Liver (tissue), 3 donors: ENCODE results near the gene RAPGEF1.

Source experiments
- HNF4A ChIP-seq, 2 donors: conservative IDR thresholded peaks; 2 replicates each; pipeline ENCODE4 v1.6.1; 2016; ENCODE audit warnings: antibody characterized with exemption in 2 of 2, mild to moderate bottlenecking in 2 of 2
- JUND ChIP-seq, 2 donors: IDR thresholded peaks; 2 replicates each; pipeline ENCODE4 v1.6.1; 2016; ENCODE audit warnings: antibody characterized with exemption in 2 of 2
- RXRA ChIP-seq, 2 donors: IDR thresholded peaks; 2 replicates each; pipeline ENCODE4 v1.6.1; 2017 to 2018; ENCODE audit warnings: antibody characterized with exemption in 2 of 2, mild to moderate bottlenecking in 1 of 2
- SP1 ChIP-seq: IDR thresholded peaks from 2 replicates; pipeline ENCODE4 v1.6.1; 2018; ENCODE audit warnings: antibody characterized with exemption, mild to moderate bottlenecking
- TF ChIP-seq, protein P1 (sequence below): fragments of 150-350 bp; IDR thresholded peaks from 2 replicates; pipeline ENCODE4 v1.5.1; 2017; ENCODE audit warnings: improper control_type of control experiment, low read depth, low read length; ENCODE audit not compliant: missing input control
- TF ChIP-seq, protein P2 (sequence below): IDR thresholded peaks from 2 replicates; pipeline ENCODE4 v1.6.1; 2016; ENCODE audit warnings: antibody characterized with exemption
- TF ChIP-seq, protein P3 (sequence below): IDR thresholded peaks from 2 replicates; pipeline ENCODE4 v1.6.1; 2016; ENCODE audit warnings: antibody characterized with exemption
- TF ChIP-seq, protein P4 (sequence below): IDR thresholded peaks from 2 replicates; pipeline ENCODE4 v1.6.1; 2016; ENCODE audit warnings: antibody characterized with exemption
- donor health status: healthy.
- donor health status: healthy.

DNA sequence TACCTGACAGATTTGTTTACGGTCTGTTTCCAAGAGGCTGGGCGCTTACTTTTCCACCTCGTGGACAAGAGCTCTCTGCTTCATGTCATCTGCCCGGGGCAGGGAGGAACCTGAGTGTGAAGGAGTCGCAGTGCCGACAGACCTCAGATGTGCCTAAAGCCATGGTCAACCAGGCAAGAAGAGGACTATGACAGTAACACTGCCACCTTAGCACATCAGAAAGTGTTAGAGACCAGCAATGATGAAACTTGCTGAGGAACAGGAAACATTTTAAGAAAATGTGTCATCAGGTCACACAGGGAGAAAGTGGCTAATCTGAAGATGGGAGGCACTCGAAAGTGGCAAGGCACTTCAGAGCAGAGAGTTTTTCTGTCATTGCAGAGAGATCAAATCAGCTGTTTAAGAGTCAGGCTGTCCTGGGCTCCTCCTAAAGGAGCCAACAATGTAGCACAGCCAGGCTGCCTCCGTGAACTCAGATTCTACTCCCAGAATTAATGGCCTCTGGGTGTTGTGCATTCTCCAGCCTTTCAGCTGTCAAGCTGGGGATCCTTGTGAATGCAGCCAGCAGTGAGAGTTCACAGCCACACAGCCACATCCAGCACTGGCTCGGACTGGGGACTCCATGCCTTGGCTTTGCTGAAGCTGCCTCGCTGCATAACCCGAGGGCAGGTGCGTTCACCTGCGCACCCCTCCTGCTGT, 94.6 kb downstream of the RAPGEF1 start:
- TF ChIP-seq, protein P1, sequence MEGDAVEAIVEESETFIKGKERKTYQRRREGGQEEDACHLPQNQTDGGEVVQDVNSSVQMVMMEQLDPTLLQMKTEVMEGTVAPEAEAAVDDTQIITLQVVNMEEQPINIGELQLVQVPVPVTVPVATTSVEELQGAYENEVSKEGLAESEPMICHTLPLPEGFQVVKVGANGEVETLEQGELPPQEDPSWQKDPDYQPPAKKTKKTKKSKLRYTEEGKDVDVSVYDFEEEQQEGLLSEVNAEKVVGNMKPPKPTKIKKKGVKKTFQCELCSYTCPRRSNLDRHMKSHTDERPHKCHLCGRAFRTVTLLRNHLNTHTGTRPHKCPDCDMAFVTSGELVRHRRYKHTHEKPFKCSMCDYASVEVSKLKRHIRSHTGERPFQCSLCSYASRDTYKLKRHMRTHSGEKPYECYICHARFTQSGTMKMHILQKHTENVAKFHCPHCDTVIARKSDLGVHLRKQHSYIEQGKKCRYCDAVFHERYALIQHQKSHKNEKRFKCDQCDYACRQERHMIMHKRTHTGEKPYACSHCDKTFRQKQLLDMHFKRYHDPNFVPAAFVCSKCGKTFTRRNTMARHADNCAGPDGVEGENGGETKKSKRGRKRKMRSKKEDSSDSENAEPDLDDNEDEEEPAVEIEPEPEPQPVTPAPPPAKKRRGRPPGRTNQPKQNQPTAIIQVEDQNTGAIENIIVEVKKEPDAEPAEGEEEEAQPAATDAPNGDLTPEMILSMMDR: no peak
- TF ChIP-seq, protein P2, sequence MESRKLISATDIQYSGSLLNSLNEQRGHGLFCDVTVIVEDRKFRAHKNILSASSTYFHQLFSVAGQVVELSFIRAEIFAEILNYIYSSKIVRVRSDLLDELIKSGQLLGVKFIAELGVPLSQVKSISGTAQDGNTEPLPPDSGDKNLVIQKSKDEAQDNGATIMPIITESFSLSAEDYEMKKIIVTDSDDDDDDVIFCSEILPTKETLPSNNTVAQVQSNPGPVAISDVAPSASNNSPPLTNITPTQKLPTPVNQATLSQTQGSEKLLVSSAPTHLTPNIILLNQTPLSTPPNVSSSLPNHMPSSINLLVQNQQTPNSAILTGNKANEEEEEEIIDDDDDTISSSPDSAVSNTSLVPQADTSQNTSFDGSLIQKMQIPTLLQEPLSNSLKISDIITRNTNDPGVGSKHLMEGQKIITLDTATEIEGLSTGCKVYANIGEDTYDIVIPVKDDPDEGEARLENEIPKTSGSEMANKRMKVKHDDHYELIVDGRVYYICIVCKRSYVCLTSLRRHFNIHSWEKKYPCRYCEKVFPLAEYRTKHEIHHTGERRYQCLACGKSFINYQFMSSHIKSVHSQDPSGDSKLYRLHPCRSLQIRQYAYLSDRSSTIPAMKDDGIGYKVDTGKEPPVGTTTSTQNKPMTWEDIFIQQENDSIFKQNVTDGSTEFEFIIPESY: no peak
- TF ChIP-seq JUND (IDR thresholded peaks at IDR 0.05): no peak
- TF ChIP-seq RXRA (IDR thresholded peaks at IDR 0.05): no peak
- TF ChIP-seq, protein P3, sequence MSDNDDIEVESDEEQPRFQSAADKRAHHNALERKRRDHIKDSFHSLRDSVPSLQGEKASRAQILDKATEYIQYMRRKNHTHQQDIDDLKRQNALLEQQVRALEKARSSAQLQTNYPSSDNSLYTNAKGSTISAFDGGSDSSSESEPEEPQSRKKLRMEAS: no peak
- no peak for TF ChIP-seq SP1
- no peak for TF ChIP-seq HNF4A (conservative IDR thresholded peaks at IDR 0.05)
- TF ChIP-seq, protein P4, sequence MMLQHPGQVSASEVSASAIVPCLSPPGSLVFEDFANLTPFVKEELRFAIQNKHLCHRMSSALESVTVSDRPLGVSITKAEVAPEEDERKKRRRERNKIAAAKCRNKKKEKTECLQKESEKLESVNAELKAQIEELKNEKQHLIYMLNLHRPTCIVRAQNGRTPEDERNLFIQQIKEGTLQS: no peak
